HG03520 (cell line): ENCODE measurements around the gene IKBKE.
"Not testable (repeated sequence)": the region's sequence is repeated elsewhere in the genome, so short reads cannot be mapped to it uniquely, and the experiment has no call there.

Source experiments
- ATAC-seq: cut with Tn5 transposase; IDR thresholded peaks from one replicate; pipeline ENCODE4 v1.9.1; 2021; ENCODE audit warnings: mild to moderate bottlenecking, moderate library complexity; ENCODE audit not compliant: unreplicated experiment

Gene IKBKE

DNA sequence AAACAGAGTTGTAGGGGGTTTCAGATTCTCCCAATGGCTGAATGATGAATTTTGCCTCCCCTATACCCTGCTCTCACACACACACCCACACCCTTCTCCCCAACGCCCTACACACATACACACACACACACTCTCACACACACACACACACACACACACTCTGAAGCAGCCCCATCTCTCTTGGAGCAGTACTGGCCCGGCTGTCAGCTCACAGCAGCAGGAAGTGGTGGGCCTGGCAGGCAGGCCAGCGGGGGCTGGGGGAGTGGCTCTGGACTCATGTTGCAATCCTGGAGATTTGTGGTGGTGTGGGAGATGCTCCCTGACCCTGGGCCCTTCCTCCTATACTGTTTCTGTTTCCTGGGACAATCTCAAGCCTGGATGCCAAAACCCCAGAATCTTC is 2.2 kb downstream of the IKBKE start:
- no peak for ATAC-seq

DNA sequence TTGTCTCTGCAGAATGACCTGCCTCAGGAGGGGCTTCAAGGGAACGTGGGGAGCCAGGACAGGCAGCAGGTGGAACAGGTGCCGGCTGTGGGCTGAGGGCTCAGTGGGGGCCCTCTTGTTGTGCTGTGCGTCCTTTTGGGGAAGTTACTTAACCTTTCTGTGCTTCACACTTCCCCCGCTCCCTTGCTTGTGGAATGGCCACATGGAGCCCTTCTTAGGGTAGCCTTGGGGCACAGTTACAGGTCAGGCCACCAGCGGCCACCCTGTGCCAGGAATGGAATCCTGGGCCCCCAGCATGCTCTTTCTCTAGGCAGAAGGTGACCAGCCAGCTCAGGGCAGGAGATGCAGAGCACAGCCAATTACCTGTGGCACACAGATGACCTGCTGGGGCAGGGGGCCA is 2.6 kb downstream of the IKBKE start:
- no peak for ATAC-seq

DNA sequence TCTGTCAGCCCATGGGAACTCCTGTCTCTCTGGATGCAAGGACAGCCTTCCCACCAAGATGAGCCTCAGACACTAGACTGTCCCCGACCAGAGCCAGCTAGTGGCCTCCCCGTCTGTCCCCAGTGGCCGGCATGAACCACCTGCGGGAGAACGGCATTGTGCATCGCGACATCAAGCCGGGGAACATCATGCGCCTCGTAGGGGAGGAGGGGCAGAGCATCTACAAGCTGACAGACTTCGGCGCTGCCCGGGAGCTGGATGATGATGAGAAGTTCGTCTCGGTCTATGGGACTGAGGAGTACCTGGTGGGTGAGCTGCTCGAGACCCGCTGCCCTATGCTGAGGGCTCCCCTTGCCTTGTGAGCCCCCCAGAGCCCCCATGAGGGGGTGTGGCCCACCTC is 5.8 kb downstream of the IKBKE start:
- no peak for ATAC-seq

DNA sequence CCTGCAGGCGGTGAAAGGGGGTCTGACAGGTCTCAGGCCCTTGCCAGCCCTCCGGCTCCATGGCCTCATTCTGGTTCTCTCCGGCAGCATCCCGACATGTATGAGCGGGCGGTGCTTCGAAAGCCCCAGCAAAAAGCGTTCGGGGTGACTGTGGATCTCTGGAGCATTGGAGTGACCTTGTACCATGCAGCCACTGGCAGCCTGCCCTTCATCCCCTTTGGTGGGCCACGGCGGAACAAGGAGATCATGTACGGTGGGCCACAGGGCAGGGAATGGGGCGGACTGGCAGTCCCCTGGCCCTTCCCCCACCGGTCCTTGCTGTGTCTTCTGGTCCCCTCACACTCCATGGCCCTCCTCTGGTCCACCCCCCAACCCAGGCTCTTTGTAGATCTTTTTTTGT is 6.3 kb downstream of the IKBKE start:
- no peak for ATAC-seq

DNA sequence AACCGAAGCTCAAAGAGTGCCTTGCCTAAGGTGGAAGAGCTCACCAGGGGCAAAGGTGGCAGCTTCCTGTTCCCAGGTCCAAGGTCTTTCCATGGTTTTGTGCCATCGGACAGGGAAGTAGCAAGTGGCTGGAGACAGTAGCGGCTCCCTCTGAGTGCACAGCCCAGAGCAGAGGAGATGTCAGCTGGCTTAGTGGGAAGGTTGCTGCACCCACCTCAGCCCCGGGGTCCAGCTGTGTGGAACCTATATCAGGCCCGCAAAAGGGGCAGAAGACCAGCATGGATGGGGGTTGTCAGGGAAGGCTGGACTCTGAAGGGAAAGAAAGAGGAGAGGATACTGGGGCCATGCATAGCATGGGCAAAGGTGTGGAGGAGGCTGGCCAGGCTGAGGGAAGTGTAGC is 6.8 kb downstream of the IKBKE start:
- ATAC-seq, result no peak

DNA sequence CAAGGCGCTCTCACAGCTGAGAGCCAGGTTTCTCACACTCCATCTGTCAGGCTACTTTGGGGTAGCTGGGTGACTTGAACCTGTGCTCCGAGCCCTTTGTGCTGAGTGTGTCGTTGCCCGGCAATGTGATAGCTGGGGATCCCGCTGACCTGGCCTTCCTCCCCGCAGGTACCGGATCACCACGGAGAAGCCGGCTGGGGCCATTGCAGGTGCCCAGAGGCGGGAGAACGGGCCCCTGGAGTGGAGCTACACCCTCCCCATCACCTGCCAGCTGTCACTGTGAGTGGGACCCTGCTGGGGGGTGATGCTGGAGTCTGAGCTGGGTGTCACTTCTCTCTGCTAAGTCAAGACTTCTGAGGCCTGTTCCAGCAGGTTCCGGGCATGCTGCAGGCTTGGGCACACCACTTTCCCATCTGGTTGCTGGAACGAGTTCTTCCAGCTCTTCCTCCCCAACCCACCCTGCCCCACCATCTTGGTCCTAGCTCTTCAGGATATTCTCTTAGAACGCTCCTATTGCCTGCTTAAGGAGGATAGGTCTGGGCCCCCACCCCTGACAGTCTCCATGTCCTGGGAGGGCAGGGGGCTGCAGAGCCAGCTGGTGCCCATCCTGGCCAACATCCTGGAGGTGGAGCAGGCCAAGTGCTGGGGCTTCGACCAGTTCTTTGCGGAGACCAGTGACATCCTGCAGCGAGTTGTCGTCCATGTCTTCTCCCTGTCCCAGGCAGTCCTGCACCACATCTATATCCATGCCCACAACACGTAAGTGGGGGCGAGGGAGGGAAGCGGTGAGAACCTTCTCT is 7.5 kb downstream of the IKBKE start:
- no peak for ATAC-seq

DNA sequence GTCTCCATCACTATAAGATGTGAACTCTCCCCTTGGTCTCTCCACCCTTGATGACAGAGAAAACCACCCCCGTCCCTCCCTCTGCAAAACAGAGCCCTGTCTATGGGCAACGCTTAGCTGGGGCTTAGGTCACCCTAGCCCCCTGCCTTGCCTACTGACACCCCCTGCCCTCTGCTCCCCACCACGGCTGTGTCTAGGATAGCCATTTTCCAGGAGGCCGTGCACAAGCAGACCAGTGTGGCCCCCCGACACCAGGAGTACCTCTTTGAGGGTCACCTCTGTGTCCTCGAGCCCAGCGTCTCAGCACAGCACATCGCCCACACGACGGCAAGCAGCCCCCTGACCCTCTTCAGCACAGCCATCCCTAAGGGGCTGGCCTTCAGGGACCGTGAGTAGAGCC is 8.5 kb downstream of the IKBKE start:
- ATAC-seq, result no peak

DNA sequence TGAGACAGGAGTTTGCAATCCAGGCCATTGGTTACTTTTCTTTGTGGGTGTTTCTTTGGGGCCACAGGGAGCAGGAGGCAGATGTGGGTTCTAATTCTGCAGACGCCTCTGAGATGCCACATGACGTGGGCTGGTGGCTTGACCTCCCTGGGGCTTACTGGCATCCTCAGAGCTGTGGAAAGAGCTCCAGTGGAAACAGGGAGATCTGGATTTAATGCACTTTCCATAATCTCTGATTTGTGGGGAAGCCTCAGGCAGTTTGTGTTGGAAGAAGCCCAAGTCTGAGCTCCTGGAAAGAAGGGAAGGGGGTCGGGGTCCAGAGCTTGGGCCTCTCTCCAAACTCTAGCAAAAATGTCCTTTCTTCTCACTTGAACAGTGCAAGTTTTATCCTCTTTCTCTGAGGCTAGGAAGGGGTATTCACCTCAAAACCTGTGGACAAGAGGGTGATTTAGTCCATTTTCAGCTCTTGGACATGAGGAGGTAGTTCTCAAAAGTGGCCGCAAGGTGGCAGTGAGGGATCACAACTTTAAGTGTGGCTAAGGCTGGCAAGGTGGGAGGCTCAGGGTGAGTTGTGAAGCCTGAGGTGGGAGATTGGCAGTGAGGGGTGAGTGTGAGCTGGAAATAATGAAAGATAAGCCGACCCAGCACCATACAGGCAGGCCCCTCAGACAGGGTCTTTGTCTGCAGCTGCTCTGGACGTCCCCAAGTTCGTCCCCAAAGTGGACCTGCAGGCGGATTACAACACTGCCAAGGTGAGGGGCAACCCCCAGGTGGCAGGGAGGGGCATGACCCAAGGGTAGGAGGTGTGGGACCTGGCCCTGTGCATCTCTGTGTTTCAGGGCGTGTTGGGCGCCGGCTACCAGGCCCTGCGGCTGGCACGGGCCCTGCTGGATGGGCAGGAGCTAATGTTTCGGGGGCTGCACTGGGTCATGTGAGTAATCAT is 9.2 kb downstream of the IKBKE start:
- ATAC-seq, result no peak

DNA sequence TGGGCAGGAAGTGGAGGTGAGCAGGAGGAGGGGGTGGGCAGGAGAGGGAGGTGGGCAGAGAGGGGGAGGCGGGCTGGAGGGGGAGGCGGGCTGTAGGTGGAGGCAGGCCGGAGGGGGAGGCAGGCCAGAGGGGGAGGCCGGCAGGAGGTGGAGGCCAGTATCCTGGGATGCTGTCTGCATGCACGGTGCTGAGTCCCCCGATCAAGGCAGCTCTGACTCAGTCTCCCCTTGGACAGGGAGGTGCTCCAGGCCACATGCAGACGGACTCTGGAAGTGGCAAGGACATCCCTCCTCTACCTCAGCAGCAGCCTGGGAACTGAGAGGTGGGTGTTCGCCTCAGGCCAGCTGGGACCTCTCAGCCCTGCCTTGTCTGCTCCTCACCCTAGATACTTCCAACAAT is 9.9 kb downstream of the IKBKE start:
- no peak for ATAC-seq

DNA sequence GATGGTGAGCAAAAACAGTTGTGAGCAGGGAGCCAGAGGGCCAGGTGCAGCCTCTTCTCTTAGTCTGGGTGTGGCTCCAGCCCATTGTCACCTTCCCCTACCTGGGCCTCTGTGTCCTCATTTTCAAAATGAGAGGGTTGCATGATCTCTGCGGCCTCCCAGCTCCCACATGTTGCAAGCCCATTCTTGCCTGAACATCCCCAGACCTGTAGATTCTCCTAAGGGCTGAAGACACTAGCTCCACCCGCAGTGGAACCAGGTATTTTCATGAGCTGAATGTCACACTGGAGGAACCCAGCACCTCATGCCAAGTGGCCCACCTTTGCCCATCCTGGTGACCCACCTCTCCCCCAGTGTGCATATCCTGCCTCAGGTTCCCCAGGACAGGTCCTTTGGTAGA is 12.3 kb downstream of the IKBKE start:
- ATAC-seq, result no peak

DNA sequence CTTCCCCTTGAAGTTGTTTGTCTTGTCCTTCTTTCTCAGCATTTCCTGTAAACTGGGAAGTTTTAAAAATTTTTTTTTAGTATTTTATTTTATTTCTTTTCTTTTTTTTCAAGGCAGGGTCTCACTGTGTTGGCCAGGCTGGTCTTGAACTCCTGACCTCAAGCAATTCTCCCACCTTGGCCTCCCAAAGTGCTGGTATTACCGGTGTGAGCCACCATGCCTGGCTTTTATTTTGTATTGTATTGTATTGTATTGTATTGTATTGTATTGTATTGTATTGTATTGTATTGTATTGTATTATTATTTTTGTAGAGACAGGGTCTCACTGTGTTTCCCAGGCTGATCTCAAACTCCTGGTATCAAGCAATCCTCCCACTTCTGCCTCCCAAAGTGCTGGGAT is 13.6 kb downstream of the IKBKE start:
- ATAC-seq, result not testable (repeated sequence)

DNA sequence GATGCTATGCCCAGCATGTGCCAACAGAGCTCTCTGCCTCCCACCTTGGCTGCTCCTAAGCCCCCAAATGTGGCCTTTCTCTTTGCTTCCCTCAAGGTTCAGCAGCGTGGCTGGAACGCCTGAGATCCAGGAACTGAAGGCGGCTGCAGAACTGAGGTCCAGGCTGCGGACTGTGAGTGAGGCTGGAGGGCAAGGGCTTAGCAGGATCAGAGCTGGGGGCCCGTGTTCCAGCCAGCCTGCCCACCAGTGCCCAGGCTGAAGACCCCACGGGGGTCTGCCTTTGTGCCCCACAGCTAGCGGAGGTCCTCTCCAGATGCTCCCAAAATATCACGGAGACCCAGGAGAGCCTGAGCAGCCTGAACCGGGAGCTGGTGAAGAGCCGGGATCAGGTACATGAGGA is 14.6 kb downstream of the IKBKE start:
- no peak for ATAC-seq

DNA sequence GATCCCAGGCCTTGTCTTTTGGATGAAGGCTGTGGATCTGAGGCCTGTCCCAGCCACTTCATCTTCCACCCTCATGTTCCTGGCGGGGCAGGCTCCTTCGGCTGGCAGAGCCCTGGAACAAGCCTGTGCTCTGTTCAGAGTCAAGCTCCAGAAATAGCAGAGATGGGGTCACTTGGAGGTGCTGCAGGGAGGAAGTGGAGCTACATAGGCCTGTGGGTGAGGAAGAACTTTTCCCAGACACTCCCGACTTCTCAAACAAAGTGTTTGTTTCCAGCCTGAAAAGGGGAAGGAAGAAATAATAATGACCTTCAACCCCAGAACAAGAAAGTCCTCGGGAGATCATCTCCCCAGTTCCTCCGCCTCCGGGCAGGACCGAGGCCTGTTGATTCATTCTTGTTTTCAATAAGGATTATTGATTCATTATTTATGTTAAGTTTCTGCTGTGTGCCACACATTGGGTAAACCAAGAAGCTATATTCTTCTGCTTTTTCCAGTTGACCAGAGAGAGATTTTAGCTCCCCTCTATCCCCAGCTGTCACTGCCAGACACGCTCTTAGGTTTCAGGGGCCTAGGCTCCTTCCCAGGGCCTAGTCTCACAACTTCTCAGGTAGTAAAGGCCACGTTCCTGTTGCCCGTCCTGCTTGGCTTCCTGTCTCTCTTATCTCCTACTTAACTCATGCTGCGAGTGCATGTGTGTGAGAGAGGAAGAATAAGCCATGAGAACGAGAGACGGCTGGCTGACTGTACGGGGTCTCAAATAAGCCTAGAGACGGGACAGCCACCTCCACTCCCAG is 16.9 kb downstream of the IKBKE start:
- ATAC-seq, result no peak

DNA sequence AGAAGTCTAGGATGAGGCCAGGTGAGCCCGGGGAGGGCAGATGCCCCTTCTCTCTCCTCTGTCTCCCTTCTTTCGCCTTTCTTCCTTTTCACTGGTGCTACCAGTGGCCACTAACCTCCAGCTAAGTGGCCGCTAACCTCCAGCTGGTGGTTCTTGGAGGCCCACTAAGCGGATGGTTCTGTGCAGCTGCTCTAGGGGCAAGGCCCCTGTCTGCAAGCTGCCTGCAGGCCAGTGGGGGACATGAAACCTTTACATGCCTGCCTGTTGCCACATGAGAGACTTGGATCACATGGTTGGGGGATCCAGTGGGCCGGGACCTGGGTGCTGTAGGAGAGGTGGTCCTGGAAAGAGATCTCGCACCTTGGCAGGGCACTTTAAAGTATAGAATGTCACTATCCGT is 17.7 kb downstream of the IKBKE start:
- ATAC-seq, result no peak

DNA sequence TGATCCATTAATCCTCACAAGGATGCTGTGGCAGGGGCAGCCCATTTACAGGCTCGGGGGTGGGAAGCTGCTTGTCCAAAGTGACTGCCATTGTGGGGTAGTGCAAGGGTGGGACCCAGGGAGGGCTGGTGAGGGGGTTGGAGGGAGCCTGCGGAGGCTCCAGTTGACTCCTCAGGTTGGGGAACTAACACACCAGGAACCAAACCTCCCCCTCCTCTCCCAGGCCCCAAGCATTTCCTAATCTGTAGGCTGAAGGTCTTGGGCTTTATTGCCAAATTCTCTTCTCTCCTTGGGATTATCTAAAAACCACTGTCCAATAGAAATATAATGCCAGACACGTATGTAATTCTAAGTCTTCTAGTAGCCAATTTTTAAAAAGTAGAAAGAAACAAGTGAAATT is 18.2 kb downstream of the IKBKE start:
- ATAC-seq, result no peak

DNA sequence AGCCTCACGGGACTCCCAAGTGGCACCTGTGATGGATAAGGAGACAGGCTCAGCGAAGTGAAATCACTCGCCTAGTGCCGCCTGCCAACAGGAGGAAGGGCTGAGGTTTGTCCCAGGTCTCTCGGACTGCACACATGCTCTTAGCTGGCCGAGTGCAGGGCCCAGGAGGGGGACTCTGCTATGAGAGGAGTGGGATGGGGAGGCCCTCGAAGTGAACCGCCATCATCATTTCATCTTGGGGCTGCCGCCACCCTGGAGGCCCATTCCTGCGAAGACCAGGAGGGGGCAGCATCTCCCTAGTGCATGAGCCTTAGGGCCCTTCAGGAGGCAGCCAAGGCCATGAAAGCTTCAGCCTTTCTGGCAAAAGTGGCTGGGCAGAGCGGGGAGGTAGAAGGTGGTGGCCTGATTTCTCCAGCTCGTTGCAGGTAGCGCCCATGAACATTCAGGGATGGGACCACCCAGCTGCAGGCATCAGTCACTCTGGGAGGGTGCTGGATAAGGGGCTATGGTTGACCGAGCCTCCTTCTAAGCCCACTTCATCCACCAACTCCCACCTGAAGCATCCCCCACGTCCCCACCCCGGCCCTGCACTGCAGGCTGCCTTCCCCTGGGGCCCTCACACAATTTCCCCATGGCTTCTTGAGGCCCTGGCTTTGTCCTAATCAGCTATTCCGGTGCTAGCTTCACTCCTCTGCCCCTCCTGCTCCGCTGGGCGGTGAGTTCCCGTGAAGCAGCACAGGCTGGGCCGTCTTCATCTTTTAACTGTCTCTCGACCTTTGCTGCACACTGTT is 19.9 kb downstream of the IKBKE start:
- ATAC-seq, result peak; percentile 44

DNA sequence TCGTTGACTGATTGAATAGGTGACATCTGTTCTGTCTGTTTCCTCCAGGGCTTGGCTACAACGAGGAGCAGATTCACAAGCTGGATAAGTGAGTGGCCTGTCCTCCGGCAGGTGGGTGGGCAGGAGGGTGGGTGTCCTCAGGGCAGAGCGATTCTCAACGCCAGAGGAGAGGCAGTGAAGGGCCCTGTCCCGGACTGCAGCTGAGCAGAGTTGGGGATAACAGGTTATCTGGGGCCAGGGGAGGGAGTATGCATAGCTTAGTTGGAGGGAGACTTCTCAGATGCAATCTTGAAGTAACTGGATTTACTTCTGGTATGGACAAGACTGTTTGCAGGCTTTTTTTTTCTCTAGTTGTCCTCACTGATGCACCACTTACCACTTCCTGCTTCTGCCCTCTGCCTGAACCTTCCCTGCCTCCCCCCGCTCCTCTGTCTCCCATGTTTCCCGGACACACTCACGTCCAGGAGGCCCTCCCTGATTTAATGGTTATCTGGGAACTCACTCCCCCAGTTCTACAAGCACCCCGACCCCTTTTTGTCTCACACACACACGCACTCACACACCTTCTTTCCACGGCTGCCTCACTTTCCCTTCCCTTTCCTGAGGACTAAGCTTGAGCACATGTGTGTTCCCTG is 20.6 kb downstream of the IKBKE start:
- no peak for ATAC-seq

DNA sequence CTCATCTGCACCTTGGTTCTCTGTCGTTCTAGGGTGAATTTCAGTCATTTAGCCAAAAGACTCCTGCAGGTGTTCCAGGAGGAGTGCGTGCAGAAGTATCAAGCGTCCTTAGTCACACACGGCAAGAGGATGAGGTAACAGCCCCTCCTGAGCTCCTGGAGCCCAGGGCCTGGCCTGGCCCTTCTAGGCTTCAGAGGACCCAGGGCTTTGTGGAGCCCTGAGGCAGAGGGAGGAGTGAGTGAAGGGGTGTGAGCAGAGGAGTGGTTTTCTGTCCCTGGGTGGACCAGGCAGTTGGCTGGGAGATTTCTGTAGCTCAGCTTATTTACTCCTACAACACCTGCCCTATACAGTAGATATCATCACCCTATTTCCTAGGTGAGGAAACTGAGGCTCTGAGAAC is 21.3 kb downstream of the IKBKE start:
- ATAC-seq, result no peak

DNA sequence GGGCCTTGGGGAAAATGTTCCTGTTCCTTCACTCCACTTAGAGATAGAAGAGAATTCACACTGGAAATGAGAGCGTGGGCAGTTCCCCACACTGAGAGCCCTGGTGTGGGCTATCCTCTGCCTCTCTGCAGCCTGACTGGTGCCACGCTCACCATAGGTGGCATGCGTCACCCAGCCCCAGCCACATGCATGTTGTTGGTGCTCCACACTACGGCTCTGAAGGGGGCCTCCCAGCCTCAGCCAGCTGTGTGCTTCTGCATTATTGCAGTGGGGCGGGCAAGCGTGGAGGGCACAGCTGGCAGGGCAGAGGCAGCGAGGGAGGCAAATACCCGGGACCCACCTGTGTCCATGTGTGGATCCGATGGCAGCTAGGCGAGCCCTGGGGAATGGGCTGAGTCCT is 22.3 kb downstream of the IKBKE start:
- ATAC-seq, result no peak

DNA sequence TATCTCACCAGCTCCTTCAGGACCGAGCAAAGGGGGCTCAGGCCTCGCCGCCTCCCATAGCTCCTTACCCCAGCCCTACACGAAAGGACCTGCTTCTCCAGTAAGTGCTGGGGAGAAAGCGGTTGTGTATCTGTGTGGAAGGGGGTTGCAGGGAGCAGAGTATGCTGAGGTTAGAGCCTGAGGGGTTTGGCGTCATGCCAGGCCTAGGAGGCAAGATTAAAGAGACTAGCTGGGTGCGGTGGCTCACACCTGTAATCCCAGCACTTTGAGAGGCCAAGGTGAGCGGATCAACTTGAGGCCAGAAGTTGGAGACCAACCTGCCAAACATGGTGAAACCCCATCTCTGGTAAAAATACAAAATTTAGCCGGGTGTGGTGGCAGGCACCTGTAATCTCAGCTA is 23.0 kb downstream of the IKBKE start:
- no peak for ATAC-seq
